A673 (cell line): Measurements from ENCODE around the gene SLC26A11. TPM values are rescaled to one million over a fixed set of nuclear protein-coding genes. Genes with fewer than 3 reads are reported as not detected.
"Not testable (repeated sequence)": the region's sequence is repeated elsewhere in the genome, so short reads cannot be mapped to it uniquely, and the experiment has no call there.

Source experiments
- BruUV-seq: library from RNA; stranded (reverse); fragments of 400-500 nt; replicated peaks from 2 replicates; lab custom pipeline; 2021; lab: Mats Ljungman, UMichigan
- CTCF ChIA-PET: fragments of 300-600 bp; sonication (Branson Sonifier 250); formaldehyde crosslinking; loops from one replicate; lab custom pipeline; 2022; ENCODE audit warnings: antibody characterized with exemption; lab: Charles Lee
- POLR2A ChIA-PET: fragments of 300-600 bp; sonication (Branson Sonifier 250); formaldehyde crosslinking; loops from one replicate; lab custom pipeline; 2022; ENCODE audit warnings: antibody characterized with exemption; ENCODE audit not compliant: low non-redundant PET; lab: Charles Lee
- DNase-seq: peaks from one replicate; pipeline ENCODE4 v3.0.0-alpha.2; 2015; ENCODE audit warnings: low spot score
- H3K27ac ChIP-seq: fragments of 200-600 bp; sonication (generic); 2 replicates; pipeline ENCODE4 v1.5.1; 2016; ENCODE audit warnings: mixed run types, low read depth, mild to moderate bottlenecking, mixed read lengths, antibody characterized with exemption, low read length; ENCODE audit not compliant: poor library complexity, severe bottlenecking
- H3K27me3 ChIP-seq: fragments of 200-600 bp; sonication (generic); replicated peaks from 2 replicates; pipeline ENCODE4 v1.6.1; 2017; ENCODE audit warnings: mixed run types, low read depth, mild to moderate bottlenecking, mixed read lengths, antibody characterized with exemption, low read length; ENCODE audit not compliant: insufficient read depth, poor library complexity
- H3K36me3 ChIP-seq: fragments of 200-600 bp; sonication (generic); 2 replicates; pipeline ENCODE4 v1.6.1; 2016; ENCODE audit warnings: mixed run types, mild to moderate bottlenecking, mixed read lengths, antibody characterized with exemption, low read length; ENCODE audit not compliant: insufficient read depth, poor library complexity, severe bottlenecking
- H3K4me1 ChIP-seq: fragments of 200-600 bp; sonication (generic); 2 replicates; pipeline ENCODE4 v1.6.1; 2017; ENCODE audit warnings: mixed run types, mild to moderate bottlenecking, mixed read lengths, antibody characterized with exemption, low read length; ENCODE audit not compliant: insufficient read depth, poor library complexity, severe bottlenecking
- H3K4me3 ChIP-seq: fragments of 200-600 bp; sonication (generic); 2 replicates; pipeline ENCODE4 v1.5.1; 2016; ENCODE audit warnings: low read depth, mixed run types, mild to moderate bottlenecking, mixed read lengths, low read length; ENCODE audit not compliant: poor library complexity, severe bottlenecking
- H3K9me3 ChIP-seq: fragments of 200-600 bp; sonication (generic); 2 replicates; pipeline ENCODE4 v1.6.1; 2016; ENCODE audit warnings: mixed run types, low read depth, mild to moderate bottlenecking, mixed read lengths, antibody characterized with exemption, low read length; ENCODE audit not compliant: poor library complexity, severe bottlenecking
- CTCF ChIP-seq: fragments of 300-800, 200-600 bp; sonication (generic); conservative IDR thresholded peaks from 2 replicates; pipeline ENCODE4 v1.5.1; 2017; ENCODE audit warnings: low read depth, mild to moderate bottlenecking, antibody characterized with exemption, low read length, moderate library complexity, mixed read lengths
- EZH2 ChIP-seq: fragments of 200-600 bp; sonication (generic); IDR thresholded peaks from 2 replicates; pipeline ENCODE4 v1.6.1; 2017; ENCODE audit warnings: borderline replicate concordance, low read depth, mild to moderate bottlenecking, mixed read lengths, antibody characterized with exemption, low read length; ENCODE audit not compliant: poor library complexity, severe bottlenecking
- intact Hi-C: fragments of 100-400 bp; cut with micrococcal nuclease; formaldehyde crosslinking; loops from one replicate; pipeline ENCODE4 v1.10.0; 2022; ENCODE audit not compliant: unreplicated experiment
- total RNA-seq: library from RNA; stranded (reverse); gene quantifications from 2 replicates; pipeline ENCODE4 v1.2.3, GENCODE V29; 2021

SLC26A11 gene
- total RNA-seq, 1 experiment from 2014 or later: 23.5 TPM

GRCh38 chr17:80196652-80197051 is 23.6 kb upstream of the SLC26A11 start:
- no peak for DNase-seq
- Histone ChIP-seq H3K27me3 (no peaks in the 10 kb centered on the region), H3K27ac (no peak overlapping the region), H3K4me3 (no peak overlapping the region), H3K9me3 (no peaks in the 10 kb centered on the region), H3K36me3 (no peaks in the 10 kb centered on the region), H3K4me1 (no peaks in the 10 kb centered on the region)
- ChIA-PET CTCF (interaction anchor here (1.9 kb wide), 1 partner anchor 165 kb away, joined by 10 read pairs; no protein-coding TSS in a partner anchor), POLR2A (no interaction called here)
- no TSS peak for BruUV-seq
- TF ChIP-seq EZH2 (no peak), CTCF (no peak)
- intact Hi-C loops: loop anchor here (2.0 kb wide), 1 partner anchor 166 kb away; no protein-coding TSS in a partner anchor

- Histone ChIP-seq H3K27me3 (no peaks in the 10 kb centered on the region), H3K36me3 (no peaks in the 10 kb centered on the region), H3K9me3 (no peaks in the 10 kb centered on the region), H3K4me3 (no peak overlapping the region), H3K4me1 (no peaks in the 10 kb centered on the region), H3K27ac (no peak overlapping the region)
- ChIA-PET POLR2A (no interaction called here), CTCF (no interaction called here)
- DNase-seq: no peak
- intact Hi-C loops: no loop called here
- no TSS peak for BruUV-seq
- TF ChIP-seq CTCF: no peak
- no peak for TF ChIP-seq EZH2
Measured at GRCh38 chr17:80198144-80198661, 22.0 kb upstream of the SLC26A11 start.

GRCh38 chr17:80199295-80199694 is 20.9 kb upstream of the SLC26A11 start:
- H3K27me3 ChIP-seq, BruUV-seq, H3K4me3 ChIP-seq, intact Hi-C loops, H3K9me3 ChIP-seq, H3K27ac ChIP-seq, H3K36me3 ChIP-seq, DNase-seq, H3K4me1 ChIP-seq: not testable (repeated sequence)
- ChIA-PET POLR2A (interaction anchor here (0.6 kb wide), 1 partner anchor 241 kb away, joined by 4 read pairs; no protein-coding TSS in a partner anchor), CTCF (interaction anchor here (0.6 kb wide), 1 partner anchor 15 kb away, joined by 5 read pairs; no protein-coding TSS in a partner anchor)

GRCh38 chr17:80201446-80201845 is 18.8 kb upstream of the SLC26A11 start:
- H3K27ac ChIP-seq: no peak overlapping the region
- TF ChIP-seq CTCF (no peak), EZH2 (no peak)
- intact Hi-C loops: no loop called here
- ChIA-PET POLR2A (no interaction called here), CTCF (no interaction called here)
- H3K4me1 ChIP-seq: peaks cover 9% of the 10 kb centered on the region
- no peaks in the 10 kb centered on the region for H3K9me3 ChIP-seq
- DNase-seq: no peak
- H3K4me3 ChIP-seq: no peak overlapping the region
- H3K27me3 ChIP-seq: no peaks in the 10 kb centered on the region
- no TSS peak for BruUV-seq
- no peaks in the 10 kb centered on the region for H3K36me3 ChIP-seq
